ENCODE data around the gene PKN1. TPM values are rescaled to one million over a fixed set of nuclear protein-coding genes. Genes with fewer than 3 reads are reported as not detected.

Gene PKN1
- total RNA-seq, 6 donors from 2014 or later: 95.2 to 278 (median 200) TPM

DNA sequence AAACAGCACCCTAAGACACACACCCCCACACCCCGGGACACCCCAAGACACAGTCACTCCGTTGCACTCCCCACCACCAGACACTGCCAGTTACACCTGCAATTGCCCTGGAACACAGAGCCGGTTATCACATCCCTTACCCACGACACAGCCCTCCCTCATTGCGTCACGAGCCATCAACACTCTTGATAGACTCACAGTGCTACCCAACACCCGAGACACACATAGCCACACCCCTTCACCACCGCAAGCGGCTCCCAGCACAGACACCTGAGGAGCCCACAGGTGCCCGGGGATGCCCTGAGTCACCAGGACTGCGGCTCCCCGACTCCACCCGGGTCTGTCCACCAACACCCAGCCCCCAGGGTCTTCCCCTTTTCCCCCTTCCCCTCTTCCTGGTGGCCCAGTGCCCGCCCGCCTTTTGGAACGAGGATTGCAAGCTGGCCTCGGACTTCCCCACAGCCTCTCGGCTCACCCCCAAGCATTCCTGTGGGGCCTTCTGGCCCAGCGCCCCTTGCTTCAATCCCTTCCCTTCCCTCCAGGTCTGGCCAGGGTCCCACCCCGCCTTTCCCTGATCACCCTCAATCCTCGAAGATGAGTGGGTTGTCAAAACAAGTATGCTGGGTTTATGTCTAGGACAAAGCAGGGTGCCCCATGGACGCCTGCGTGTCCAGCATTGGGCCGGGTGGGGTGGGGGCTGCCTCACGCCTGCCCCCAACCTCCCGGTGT is 43.7 kb downstream of the PKN1 start:
- no peak overlapping the region for H3K4me3 ChIP-seq
- peaks cover 0 to 42% (median 34%) of the 10 kb centered on the region in 4 donors for H3K36me3 ChIP-seq
- H3K9me3 ChIP-seq: no peaks in the 10 kb centered on the region
- DNase-seq (peak in 1 of 2 donors; percentile 67), ATAC-seq (ENCODE audit: low FRiP score in 2 of 2) (peak; percentile 22 to 48)
- peak overlapping the region; percentile 39 to 72 (median 40) for H3K27ac ChIP-seq
- WGBS, 2 donors: 41 to 71% methylated on average over 22 to 23 of the region's 26 CpGs
- TF ChIP-seq, protein P1, sequence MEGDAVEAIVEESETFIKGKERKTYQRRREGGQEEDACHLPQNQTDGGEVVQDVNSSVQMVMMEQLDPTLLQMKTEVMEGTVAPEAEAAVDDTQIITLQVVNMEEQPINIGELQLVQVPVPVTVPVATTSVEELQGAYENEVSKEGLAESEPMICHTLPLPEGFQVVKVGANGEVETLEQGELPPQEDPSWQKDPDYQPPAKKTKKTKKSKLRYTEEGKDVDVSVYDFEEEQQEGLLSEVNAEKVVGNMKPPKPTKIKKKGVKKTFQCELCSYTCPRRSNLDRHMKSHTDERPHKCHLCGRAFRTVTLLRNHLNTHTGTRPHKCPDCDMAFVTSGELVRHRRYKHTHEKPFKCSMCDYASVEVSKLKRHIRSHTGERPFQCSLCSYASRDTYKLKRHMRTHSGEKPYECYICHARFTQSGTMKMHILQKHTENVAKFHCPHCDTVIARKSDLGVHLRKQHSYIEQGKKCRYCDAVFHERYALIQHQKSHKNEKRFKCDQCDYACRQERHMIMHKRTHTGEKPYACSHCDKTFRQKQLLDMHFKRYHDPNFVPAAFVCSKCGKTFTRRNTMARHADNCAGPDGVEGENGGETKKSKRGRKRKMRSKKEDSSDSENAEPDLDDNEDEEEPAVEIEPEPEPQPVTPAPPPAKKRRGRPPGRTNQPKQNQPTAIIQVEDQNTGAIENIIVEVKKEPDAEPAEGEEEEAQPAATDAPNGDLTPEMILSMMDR (IDR thresholded peaks at IDR 0.05): no peak
- TF ChIP-seq EP300 (IDR thresholded peaks at IDR 0.05) (no peak), POLR2AphosphoS5 (IDR thresholded peaks at IDR 0.05) (peak in 1 of 2 donors; percentile 41)
- peaks cover 0 to 26% (median 7%) of the 10 kb centered on the region in 4 donors for H3K27me3 ChIP-seq
- peaks cover 41 to 72% (median 52%) of the 10 kb centered on the region in 4 donors for H3K4me1 ChIP-seq

DNA sequence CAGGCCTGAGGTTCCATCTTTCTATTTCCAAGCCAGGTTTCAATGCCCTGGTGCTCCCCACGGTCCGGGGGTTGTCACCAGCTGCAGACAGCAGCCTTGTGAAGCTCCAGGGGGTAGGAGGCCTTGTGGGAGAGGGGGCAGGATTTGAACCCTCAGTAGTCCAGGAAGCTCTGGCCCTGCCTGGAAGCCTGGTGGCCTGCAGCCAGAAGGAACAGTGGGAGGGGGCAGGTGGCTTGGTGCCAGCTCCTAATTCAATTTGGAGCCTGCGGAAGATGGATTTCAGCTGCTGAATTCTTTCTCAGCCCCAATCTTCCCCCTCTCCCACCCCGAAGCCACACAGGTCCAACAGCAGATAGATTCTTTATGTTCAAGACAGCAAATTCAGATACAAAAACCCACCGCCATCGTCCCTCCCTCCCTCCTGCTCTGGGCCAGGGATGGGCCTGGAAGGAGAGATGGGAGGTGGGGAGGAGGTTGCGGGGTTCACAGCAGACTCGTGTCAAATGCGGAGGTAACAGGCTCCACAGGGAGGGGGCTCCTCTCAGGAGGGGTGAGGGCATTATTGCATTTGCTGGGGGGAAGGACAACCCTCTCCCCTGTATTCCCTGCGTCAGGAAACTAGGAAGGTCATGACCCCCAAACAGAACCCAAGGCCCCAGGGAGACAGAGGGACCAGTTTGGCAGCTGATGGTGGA is 44.5 kb downstream of the PKN1 start:
- Histone ChIP-seq H3K4me3 (no peak overlapping the region), H3K27ac (peak overlapping the region; percentile 39 to 72 (median 54)), H3K9me3 (no peaks in the 10 kb centered on the region), H3K36me3 (peaks cover 0 to 49% (median 42%) of the 10 kb centered on the region in 4 donors), H3K27me3 (peaks cover 0 to 24% (median 5%) of the 10 kb centered on the region in 4 donors), H3K4me1 (peaks cover 34 to 65% (median 44%) of the 10 kb centered on the region in 4 donors)
- WGBS, 2 donors: 67 to 79% methylated on average over 10 of the region's 10 CpGs
- DNase-seq (no peak), ATAC-seq (ENCODE audit: low FRiP score in 2 of 2) (no peak)
- TF ChIP-seq POLR2AphosphoS5 (IDR thresholded peaks at IDR 0.05) (peak; percentile 30), POLR2A (IDR thresholded peaks at IDR 0.05) (no peak)

DNA sequence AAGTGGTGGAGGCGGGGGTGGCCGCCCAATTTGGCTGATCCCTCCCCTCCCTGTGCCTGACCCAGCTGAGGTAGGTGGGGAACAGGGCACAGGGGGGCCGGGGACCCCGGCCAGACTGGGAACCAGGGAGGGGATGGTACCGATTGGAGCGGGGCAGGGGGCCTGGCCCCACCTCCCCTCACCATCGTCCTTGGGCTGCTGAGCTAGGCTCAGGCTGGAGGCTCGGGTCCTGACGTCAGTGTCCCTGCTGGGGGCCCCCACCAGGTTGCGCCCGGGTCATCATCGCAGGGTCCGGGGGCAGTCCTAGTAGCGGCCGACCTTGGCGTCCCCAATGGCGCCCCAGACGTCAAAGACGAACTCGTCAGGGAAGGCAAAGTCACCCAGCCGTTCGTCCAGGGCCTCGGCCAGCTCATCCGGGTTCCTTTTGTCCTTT is 45.0 kb downstream of the PKN1 start:
- H3K27ac ChIP-seq: peak overlapping the region in 3 of 4 donors; percentile 53 to 72 (median 55)
- 68 to 84% methylated on average over 4 to 21 of the region's 24 CpGs for WGBS, 2 donors

DNA sequence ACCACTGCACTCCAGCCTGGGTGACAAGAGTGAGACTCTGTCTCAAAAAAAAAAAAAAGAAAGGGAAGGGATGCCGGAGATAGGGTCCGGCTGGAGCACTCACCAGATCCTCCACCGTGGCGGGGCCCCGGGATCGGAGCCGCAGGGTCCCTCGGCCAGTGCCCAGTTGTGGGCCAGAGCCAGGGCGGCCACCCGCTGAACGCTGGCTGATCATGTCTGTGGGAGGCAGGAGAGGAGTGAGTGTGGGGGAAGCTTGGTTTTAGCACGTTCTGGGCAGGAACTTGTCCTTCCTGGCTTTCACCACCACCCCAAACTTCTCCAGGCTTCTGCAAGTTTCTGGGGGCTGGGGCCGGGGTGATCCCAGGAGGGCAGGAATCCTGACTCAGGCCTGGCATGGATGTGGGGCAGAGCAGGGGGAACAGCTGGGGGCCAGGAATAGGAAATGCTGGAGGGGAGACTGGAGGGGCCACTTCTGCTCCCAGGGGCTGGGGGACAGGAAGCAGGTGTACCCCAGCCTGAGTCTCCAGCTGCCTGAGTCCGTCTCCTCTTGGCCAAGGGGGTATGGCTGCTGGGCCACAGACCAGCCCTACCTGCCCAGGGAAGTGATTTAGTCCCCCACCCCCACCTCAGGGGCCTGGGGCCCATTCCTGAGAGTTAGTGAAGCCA is 46.3 kb downstream of the PKN1 start:
- peaks cover 0 to 54% (median 46%) of the 10 kb centered on the region in 4 donors for H3K36me3 ChIP-seq
- WGBS, 2 donors: 65 to 76% methylated on average over 14 of the region's 14 CpGs

More for the DNA sequence above, 45.0 kb downstream of the PKN1 start:
- Histone ChIP-seq H3K9me3 (no peaks in the 10 kb centered on the region), H3K4me3 (no peak overlapping the region), H3K27me3 (peaks cover 0 to 19% (median 3%) of the 10 kb centered on the region in 4 donors), H3K4me1 (peaks cover 28 to 59% (median 39%) of the 10 kb centered on the region in 4 donors), H3K36me3 (peaks cover 0 to 54% (median 46%) of the 10 kb centered on the region in 4 donors)
- TF ChIP-seq, protein P1 (IDR thresholded peaks at IDR 0.05): no peak
- no peak for TF ChIP-seq POLR2A (IDR thresholded peaks at IDR 0.05)
- TF ChIP-seq POLR2AphosphoS5 (IDR thresholded peaks at IDR 0.05): no peak
- TF ChIP-seq EP300 (IDR thresholded peaks at IDR 0.05): no peak
- no peak for DNase-seq
- ATAC-seq (ENCODE audit: low FRiP score in 2 of 2): no peak

More for the DNA sequence above, 46.3 kb downstream of the PKN1 start:
- peaks cover 21 to 46% (median 26%) of the 10 kb centered on the region in 4 donors for H3K4me1 ChIP-seq
- H3K4me3 ChIP-seq: no peak overlapping the region
- TF ChIP-seq, protein P1 (IDR thresholded peaks at IDR 0.05): no peak
- TF ChIP-seq POLR2AphosphoS5 (IDR thresholded peaks at IDR 0.05) (no peak), POLR2A (IDR thresholded peaks at IDR 0.05) (no peak), EP300 (IDR thresholded peaks at IDR 0.05) (no peak)
- peak overlapping the region in 2 of 4 donors; percentile 32 to 34 for H3K27ac ChIP-seq
- H3K9me3 ChIP-seq: no peaks in the 10 kb centered on the region
- no peak for ATAC-seq (ENCODE audit: low FRiP score in 2 of 2)
- peaks cover 0 to 9% (median 1%) of the 10 kb centered on the region in 4 donors for H3K27me3 ChIP-seq
- DNase-seq: no peak
